Kidney epithelial cell (primary cell): ENCODE measurements around the gene TEX264. TPM values are rescaled to one million over a fixed set of nuclear protein-coding genes. Genes with fewer than 3 reads are reported as not detected.

ENCODE experiments used
- DNase-seq: peaks from one replicate; pipeline ENCODE4 v3.0.0-alpha.2; 2010; ENCODE audit warnings: low read depth
- H3K27me3 ChIP-seq: 2 replicates; pipeline ENCODE4 v1.6.0; 2011; ENCODE audit warnings: low read length; ENCODE audit not compliant: control insufficient read depth, insufficient read depth
- H3K36me3 ChIP-seq: 2 replicates; pipeline ENCODE4 v1.5.1; 2011; ENCODE audit warnings: low read length; ENCODE audit not compliant: control insufficient read depth, insufficient read depth
- H3K4me3 ChIP-seq: 2 replicates; pipeline ENCODE4 v1.5.1; 2011; ENCODE audit warnings: low read depth, mild to moderate bottlenecking, control low read depth, low read length
- CTCF ChIP-seq: IDR thresholded peaks from 2 replicates; pipeline ENCODE4 v1.5.1; 2011; ENCODE audit warnings: mild to moderate bottlenecking, moderate library complexity, low read length, control low read depth, inconsistent platforms; ENCODE audit not compliant: insufficient read depth, poor library complexity, severe bottlenecking
- total RNA-seq: library from RNA; depleted of rRNA; stranded (reverse); fragments of >200 nt; gene quantifications from 2 replicates; pipeline ENCODE4 v1.2.3, GENCODE V29; 2015

The TEX264 gene
- total RNA-seq, 1 donor from 2014 or later, result 75.7 TPM

DNA sequence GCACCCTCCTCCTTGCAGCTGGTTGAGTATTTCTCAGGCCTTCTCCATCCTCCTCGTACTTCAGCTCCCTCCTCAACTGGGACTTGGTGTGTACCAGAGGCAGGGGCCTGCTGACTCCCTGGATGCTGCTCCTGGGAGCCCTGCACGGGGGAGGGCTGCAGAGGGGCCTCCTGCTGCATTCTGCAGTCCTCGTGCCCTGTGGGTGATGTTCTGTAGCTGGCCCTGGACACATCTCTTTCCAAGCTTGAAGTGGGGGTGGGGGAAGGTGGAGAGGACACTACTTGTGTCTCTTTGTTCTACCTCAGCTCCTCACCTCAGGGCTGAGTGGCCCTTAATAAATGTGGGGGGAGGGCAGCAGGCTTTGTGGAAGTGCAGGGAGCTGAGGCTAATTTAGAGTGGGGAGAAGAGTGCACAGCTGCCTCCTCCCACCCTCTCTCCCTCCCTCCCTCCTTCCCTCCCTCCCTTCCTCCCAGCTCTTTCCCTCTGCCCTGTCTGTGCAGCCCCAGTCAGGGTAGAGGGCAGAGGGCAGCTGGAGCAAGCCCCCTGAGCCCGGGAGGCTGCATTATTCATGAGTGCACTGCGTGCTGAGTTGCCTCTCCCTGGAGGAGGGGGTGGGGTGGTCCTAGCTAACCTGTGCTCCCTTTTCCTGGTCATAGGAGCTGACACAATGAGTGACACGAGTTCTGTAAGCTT lies 32.2 kb downstream of the TEX264 start:
- no peak overlapping the region for H3K4me3 ChIP-seq
- no peak for TF ChIP-seq CTCF
- H3K36me3 ChIP-seq, result peaks cover 3% of the 10 kb centered on the region
- H3K27me3 ChIP-seq, result peaks cover 13% of the 10 kb centered on the region
- DNase-seq, result no peak

DNA sequence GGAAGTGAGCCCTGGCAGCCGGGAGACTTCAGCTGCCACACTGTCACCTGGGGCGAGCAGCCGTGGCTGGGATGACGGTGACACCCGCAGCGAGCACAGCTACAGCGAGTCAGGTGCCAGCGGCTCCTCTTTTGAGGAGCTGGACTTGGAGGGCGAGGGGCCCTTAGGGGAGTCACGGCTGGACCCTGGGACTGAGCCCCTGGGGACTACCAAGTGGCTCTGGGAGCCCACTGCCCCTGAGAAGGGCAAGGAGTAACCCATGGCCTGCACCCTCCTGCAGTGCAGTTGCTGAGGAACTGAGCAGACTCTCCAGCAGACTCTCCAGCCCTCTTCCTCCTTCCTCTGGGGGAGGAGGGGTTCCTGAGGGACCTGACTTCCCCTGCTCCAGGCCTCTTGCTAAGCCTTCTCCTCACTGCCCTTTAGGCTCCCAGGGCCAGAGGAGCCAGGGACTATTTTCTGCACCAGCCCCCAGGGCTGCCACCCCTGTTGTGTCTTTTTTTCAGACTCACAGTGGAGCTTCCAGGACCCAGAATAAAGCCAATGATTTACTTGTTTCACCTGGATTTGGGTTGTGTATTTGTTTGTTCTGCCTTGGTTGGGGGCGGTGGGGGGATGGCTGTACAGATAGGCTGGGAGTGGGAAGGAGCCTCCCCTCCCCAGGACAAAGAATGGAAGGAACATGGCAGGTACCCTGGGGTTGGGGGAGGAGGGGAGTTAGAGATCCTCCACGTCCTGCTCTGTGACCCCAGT lies 32.9 kb downstream of the TEX264 start:
- DNase-seq, result no peak
- peaks cover 3% of the 10 kb centered on the region for H3K36me3 ChIP-seq
- TF ChIP-seq CTCF, result no peak
- peaks cover 20% of the 10 kb centered on the region for H3K27me3 ChIP-seq
- H3K4me3 ChIP-seq, result no peak overlapping the region

DNA sequence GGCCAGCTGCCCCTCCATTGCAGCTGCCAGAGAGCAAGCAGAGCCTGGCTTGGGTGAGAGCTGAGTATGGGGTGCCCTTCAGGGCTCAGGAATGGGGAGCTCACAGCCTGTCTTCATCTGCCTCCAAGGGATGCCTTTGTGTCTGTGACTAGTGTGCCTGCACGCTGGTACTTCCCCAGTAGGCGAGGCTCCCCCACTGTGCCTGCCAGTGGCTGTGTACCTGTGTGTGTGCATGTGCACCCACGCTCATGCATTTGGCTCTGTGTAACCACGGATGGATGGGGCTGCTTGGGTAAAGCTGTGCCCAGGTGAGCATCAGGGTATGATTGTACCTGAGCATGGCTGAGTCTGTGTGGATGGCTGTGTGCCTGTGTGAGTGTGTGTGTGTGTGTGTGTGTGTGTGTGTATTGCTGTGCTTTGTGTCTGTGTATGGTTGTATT lies 33.5 kb downstream of the TEX264 start:
- DNase-seq, result no peak
- Histone ChIP-seq H3K27me3 (peaks cover 23% of the 10 kb centered on the region), H3K4me3 (no peak overlapping the region), H3K36me3 (peaks cover 3% of the 10 kb centered on the region)
- TF ChIP-seq CTCF, result no peak

DNA sequence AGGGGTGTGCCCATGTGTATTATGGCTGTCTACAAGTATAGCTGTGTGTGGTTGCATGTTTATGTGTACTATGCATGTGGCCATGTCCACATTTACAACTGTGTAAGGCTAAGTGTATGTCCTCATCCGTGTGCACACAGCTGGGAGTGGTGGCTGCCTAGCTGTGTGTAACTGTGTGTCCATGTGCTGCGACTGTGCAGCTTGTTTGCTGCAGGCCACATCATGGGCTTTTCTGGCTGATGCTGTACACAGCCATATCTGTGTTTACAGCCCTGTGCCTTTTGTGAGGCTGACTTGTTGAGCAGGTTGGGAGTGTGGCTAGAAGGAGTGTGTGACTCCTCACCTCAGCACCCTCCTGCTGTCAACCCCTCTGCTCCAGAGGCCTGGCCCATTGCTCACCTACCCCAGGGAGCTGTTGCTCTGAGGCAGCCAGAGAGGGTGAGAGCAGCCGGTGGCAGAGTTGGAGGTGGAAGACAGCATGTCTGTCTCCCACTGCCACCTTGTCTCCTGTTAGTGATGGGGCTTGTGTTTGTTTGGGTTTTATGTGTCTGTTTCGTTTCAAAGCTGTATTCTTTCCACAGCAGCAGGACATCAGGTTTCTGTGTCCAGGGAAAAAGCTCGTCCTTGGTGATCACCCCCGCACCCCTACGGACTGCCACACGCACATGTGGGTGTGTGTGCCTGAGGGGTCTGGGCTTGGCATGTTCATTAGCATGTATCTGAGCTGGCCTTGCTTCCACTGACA lies 34.4 kb downstream of the TEX264 start:
- Histone ChIP-seq H3K36me3 (peaks cover 1% of the 10 kb centered on the region), H3K4me3 (no peak overlapping the region), H3K27me3 (peaks cover 23% of the 10 kb centered on the region)
- no peak for DNase-seq
- TF ChIP-seq CTCF, result no peak

DNA sequence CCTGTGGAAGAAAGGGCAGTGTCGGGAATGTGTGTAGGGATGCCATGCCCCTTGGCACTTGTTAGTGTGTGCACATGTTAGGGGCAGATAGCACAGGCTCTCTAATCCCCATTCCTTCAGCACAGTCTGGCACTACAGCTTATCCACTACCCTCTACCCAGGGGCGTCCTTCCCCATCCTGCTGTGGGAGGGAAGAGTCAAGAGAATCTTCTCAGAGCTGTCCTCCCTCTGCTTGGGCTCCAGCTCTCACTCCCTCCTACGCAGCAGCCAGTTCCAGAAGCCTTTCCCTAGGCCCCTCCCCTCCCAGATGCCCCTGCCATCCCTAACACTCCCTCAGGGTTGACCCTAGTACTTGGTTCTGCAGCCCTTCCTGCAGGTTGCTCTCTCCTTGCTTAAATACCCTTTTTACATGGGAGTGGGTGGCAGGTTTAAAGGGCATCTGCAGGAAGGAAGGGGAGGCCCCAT lies 35.0 kb downstream of the TEX264 start:
- Histone ChIP-seq H3K36me3 (peaks cover 1% of the 10 kb centered on the region), H3K27me3 (peaks cover 23% of the 10 kb centered on the region), H3K4me3 (no peak overlapping the region)
- no peak for DNase-seq
- TF ChIP-seq CTCF, result no peak
